Measurements from ENCODE around the gene IL17REL. TPM values are rescaled to one million over a fixed set of nuclear protein-coding genes. Genes with fewer than 3 reads are reported as not detected.

The IL17REL gene
- total and polyA plus RNA-seq, 10 of the 15 experiments (the other 5 are each of a cell fraction or from before 2014, with no cell fraction given) = 0.03 TPM; not detected in 9

GRCh38 chr22:49977578-49977977, 35.0 kb downstream of the IL17REL start:
- DNase-seq (ENCODE audit: low read depth, low spot score) (no peak), FAIRE-seq (no peak), ATAC-seq (no peak)
- intact Hi-C loops (cut with micrococcal nuclease; ENCODE audit: unreplicated experiment) (no loop called here), in situ Hi-C loops (cut with MboI) (no loop called here)
- peak; percentile 49 for TF ChIP-seq MEF2B (IDR thresholded peaks at IDR 0.05; ENCODE audit: partially characterized antibody, poor library complexity, severe bottlenecking)
- TF ChIP-seq BHLHE40 (IDR thresholded peaks at IDR 0.05; ENCODE audit: borderline replicate concordance in 1 of 2, low read depth in 2 of 2, low read length in 1 of 2) = peak; percentile 83 to 86
- no peak for TF ChIP-seq ZNF217 (IDR thresholded peaks at IDR 0.05)
- Histone ChIP-seq H3K9me3 (replicated peaks; ENCODE audit: control insufficient read depth, insufficient read depth, low read length) (peaks cover 1% of the 10 kb centered on the region; the same call in 2 of the 3 replicates), H3K79me2 (ENCODE audit: control insufficient read depth, insufficient read depth, low read length) (peaks cover 3% of the 10 kb centered on the region; the same call in 1 of the 2 replicates), H4K20me1 (ENCODE audit: control insufficient read depth, insufficient read depth) (no peaks in the 10 kb centered on the region), H3K4me3 (no peak overlapping the region), H3K4me2 (ENCODE audit: control insufficient read depth, insufficient read depth) (no peak overlapping the region), H3K36me3 (ENCODE audit: control insufficient read depth in 2 of 2, insufficient read depth in 2 of 2, low read length in 1 of 2) (no peaks in the 10 kb centered on the region), H3K27me3 (replicated peaks in 1 of 2; ENCODE audit: control insufficient read depth in 2 of 2, insufficient read depth in 2 of 2, low read length in 1 of 2) (no peaks in the 10 kb centered on the region), H3K4me1 (ENCODE audit: control insufficient read depth, insufficient read depth, low read length) (peaks cover 13% of the 10 kb centered on the region), H3K27ac (ENCODE audit: control insufficient read depth, insufficient read depth) (no peak overlapping the region), H2AFZ (ENCODE audit: control insufficient read depth, low read depth, low read length) (no peak overlapping the region), H3K9ac (ENCODE audit: control insufficient read depth, insufficient read depth, low read length) (no peak overlapping the region)
- ChIA-PET RAD21 (ENCODE audit: unreplicated experiment) (interaction anchor here (0.9 to 1.4 kb wide), 3 partner anchors 12 to 53 kb away, joined by 3 to 7 read pairs (median 4); no protein-coding TSS in a partner anchor), SMC1A (ENCODE audit: uncharacterized antibody, unreplicated experiment) (interaction anchor here (1.2 to 1.8 kb wide), 2 partner anchors 9 to 27 kb away, joined by 3 to 5 read pairs; no protein-coding TSS in a partner anchor), CTCF (interaction anchor here (0.8 to 2.5 kb wide), 5 partner anchors 11 to 46 kb away, joined by 3 to 7 read pairs (median 4); no protein-coding TSS in a partner anchor), POLR2A (interaction anchor here (1.8 kb wide), 1 partner anchor 10 kb away, joined by 6 read pairs; no protein-coding TSS in a partner anchor)
- WGBS (ENCODE audit: insufficient coverage, insufficient replicate concordance, low lambda C conversion rate, missing lambda C conversion rate) = 55% methylated on average over 14 of the region's 14 CpGs
- no TSS peak for BruUV-seq (replicated peaks)

- Histone ChIP-seq H3K27me3 (replicated peaks in 1 of 2; ENCODE audit: control insufficient read depth in 2 of 2, insufficient read depth in 2 of 2, low read length in 1 of 2) (no peaks in the 10 kb centered on the region), H3K36me3 (ENCODE audit: control insufficient read depth in 2 of 2, insufficient read depth in 2 of 2, low read length in 1 of 2) (no peaks in the 10 kb centered on the region), H3K9me3 (replicated peaks; ENCODE audit: control insufficient read depth, insufficient read depth, low read length) (no peaks in the 10 kb centered on the region; the same call in 2 of the 3 replicates), H4K20me1 (ENCODE audit: control insufficient read depth, insufficient read depth) (no peaks in the 10 kb centered on the region), H3K9ac (ENCODE audit: control insufficient read depth, insufficient read depth, low read length) (no peak overlapping the region), H3K27ac (ENCODE audit: control insufficient read depth, insufficient read depth) (no peak overlapping the region), H3K4me2 (ENCODE audit: control insufficient read depth, insufficient read depth) (no peak overlapping the region), H2AFZ (ENCODE audit: control insufficient read depth, low read depth, low read length) (no peak overlapping the region; the same call in 1 of the 2 replicates), H3K4me3 (no peak overlapping the region), H3K79me2 (ENCODE audit: control insufficient read depth, insufficient read depth, low read length) (peaks cover 8% of the 10 kb centered on the region), H3K4me1 (ENCODE audit: control insufficient read depth, insufficient read depth, low read length) (peaks cover 13% of the 10 kb centered on the region)
- ChIA-PET RAD21 (ENCODE audit: unreplicated experiment) (interaction anchor here (0.7 to 1.4 kb wide), 6 partner anchors 9 to 54 kb away, joined by 3 to 7 read pairs (median 4); no protein-coding TSS in a partner anchor), CTCF (interaction anchor here (0.8 to 2.5 kb wide), 5 partner anchors 10 to 45 kb away, joined by 3 to 7 read pairs (median 4); no protein-coding TSS in a partner anchor), POLR2A (interaction anchor here (0.7 to 1.8 kb wide), 3 partner anchors 9 to 42 kb away, joined by 3 to 8 read pairs (median 6); no protein-coding TSS in a partner anchor), SMC1A (ENCODE audit: uncharacterized antibody, unreplicated experiment) (interaction anchor here (1.2 to 1.8 kb wide), 2 partner anchors 10 to 28 kb away, joined by 3 to 5 read pairs; no protein-coding TSS in a partner anchor)
- WGBS (ENCODE audit: insufficient coverage, insufficient replicate concordance, low lambda C conversion rate, missing lambda C conversion rate) = 14% methylated on average over 15 of the region's 15 CpGs
- ATAC-seq (peak; percentile 62), FAIRE-seq (peak; percentile 74), DNase-seq (ENCODE audit: low read depth, low spot score) (peak; percentile 67)
- BruUV-seq (replicated peaks) = no TSS peak
- in situ Hi-C loops (cut with MboI) (no loop called here), intact Hi-C loops (cut with micrococcal nuclease; ENCODE audit: unreplicated experiment) (no loop called here)
- TF ChIP-seq HCFC1 (IDR thresholded peaks at IDR 0.05; ENCODE audit: low read length) (no peak), MEF2A (IDR thresholded peaks at IDR 0.05; ENCODE audit: insufficient read depth, low read depth, low read length) (peak; percentile 81), EED (IDR thresholded peaks at IDR 0.05; ENCODE audit: low read depth) (peak; percentile 60; the same call in 1 of the 2 replicates), ZBTB33 (IDR thresholded peaks at IDR 0.05) (peak; percentile 89), RAD51 (IDR thresholded peaks at IDR 0.05) (peak; percentile 41; the same call in 1 of the 2 replicates), FOXK2 (IDR thresholded peaks at IDR 0.05) (no peak)
These were observed 36.0 kb downstream of the IL17REL start for GRCh38 chr22:49976439-49977175.
